ENCODE data around the gene UFD1. TPM values are rescaled to one million over a fixed set of nuclear protein-coding genes. Genes with fewer than 3 reads are reported as not detected.

UFD1 gene
- total RNA-seq, 4 donors from 2014 or later: 26.9 to 38.1 (median 30.1) TPM

GRCh38 chr22:19492504-19493174 is 13.6 kb upstream of the UFD1 start:
- WGBS, 2 donors: 87% methylated on average over 6 of the region's 6 CpGs
- H3K4me1 ChIP-seq: peaks cover 0 to 20% (median 0%) of the 10 kb centered on the region in 4 donors
- no peaks in the 10 kb centered on the region for H3K36me3 ChIP-seq
- DNase-seq (ENCODE audit: low spot score in 2 of 2): no peak
- no peaks in the 10 kb centered on the region for H3K9me3 ChIP-seq
- TF ChIP-seq CTCF (IDR thresholded peaks at IDR 0.05) (no peak), EP300 (IDR thresholded peaks at IDR 0.05) (no peak), POLR2A (IDR thresholded peaks at IDR 0.05) (no peak)
- no peaks in the 10 kb centered on the region for H3K27me3 ChIP-seq
- H3K27ac ChIP-seq: no peak overlapping the region
- H3K4me3 ChIP-seq: no peak overlapping the region

- H3K4me1 ChIP-seq: peaks cover 0 to 11% (median 0%) of the 10 kb centered on the region in 4 donors
- no peak for DNase-seq (ENCODE audit: low spot score in 2 of 2)
- WGBS, 2 donors: 92 to 96% methylated on average over 5 of the region's 5 CpGs
- no peaks in the 10 kb centered on the region for H3K9me3 ChIP-seq
- H3K27ac ChIP-seq: no peak overlapping the region
- no peak for TF ChIP-seq CTCF (IDR thresholded peaks at IDR 0.05)
- no peak for TF ChIP-seq POLR2A (IDR thresholded peaks at IDR 0.05)
- TF ChIP-seq EP300 (IDR thresholded peaks at IDR 0.05): no peak
- H3K4me3 ChIP-seq: no peak overlapping the region
- no peaks in the 10 kb centered on the region for H3K27me3 ChIP-seq
- H3K36me3 ChIP-seq: no peaks in the 10 kb centered on the region
Observed at GRCh38 chr22:19490628-19491230, 11.7 kb upstream of the UFD1 start.

- TF ChIP-seq CTCF (IDR thresholded peaks at IDR 0.05) (no peak), POLR2A (IDR thresholded peaks at IDR 0.05) (no peak), EP300 (IDR thresholded peaks at IDR 0.05) (no peak)
- Histone ChIP-seq H3K36me3 (no peaks in the 10 kb centered on the region), H3K27ac (no peak overlapping the region), H3K4me1 (peaks cover 0 to 11% (median 0%) of the 10 kb centered on the region in 4 donors), H3K4me3 (no peak overlapping the region), H3K27me3 (no peaks in the 10 kb centered on the region), H3K9me3 (no peaks in the 10 kb centered on the region)
- 70 to 75% methylated on average over 7 of the region's 7 CpGs for WGBS, 2 donors
- DNase-seq (ENCODE audit: low spot score in 2 of 2): no peak
Observed at GRCh38 chr22:19488884-19489843, 10.2 kb upstream of the UFD1 start.

- Histone ChIP-seq H3K27me3 (no peaks in the 10 kb centered on the region), H3K4me3 (no peak overlapping the region), H3K27ac (no peak overlapping the region), H3K4me1 (peaks cover 0 to 11% (median 0%) of the 10 kb centered on the region in 4 donors), H3K9me3 (no peaks in the 10 kb centered on the region), H3K36me3 (no peaks in the 10 kb centered on the region)
- TF ChIP-seq EP300 (IDR thresholded peaks at IDR 0.05) (no peak), POLR2A (IDR thresholded peaks at IDR 0.05) (no peak), CTCF (IDR thresholded peaks at IDR 0.05) (no peak)
- DNase-seq (ENCODE audit: low spot score in 2 of 2): no peak
- 92 to 93% methylated on average over 2 of the region's 2 CpGs for WGBS, 2 donors
Observed at GRCh38 chr22:19488285-19488684, 9.3 kb upstream of the UFD1 start.

Measured in tibial nerve (tissue), 4 donors.